Stimulated activated CD8-positive, alpha-beta memory T cell treated with anti-CD3 and anti-CD28 coated beads, Interleukin-12 subunit alpha, Interleukin-12 subunit beta, amount 100 ng/mL, for 24 hours (primary cell): ENCODE data around the gene SLITRK3.
"Not testable (repeated sequence)": the region's sequence is repeated elsewhere in the genome, so short reads cannot be mapped to it uniquely, and the experiment has no call there.

Experiments used
- DNase-seq: peaks from one replicate; pipeline ENCODE4 v3.0.0-alpha.2; 2020; ENCODE audit errors: extremely low read depth

Gene SLITRK3

DNA sequence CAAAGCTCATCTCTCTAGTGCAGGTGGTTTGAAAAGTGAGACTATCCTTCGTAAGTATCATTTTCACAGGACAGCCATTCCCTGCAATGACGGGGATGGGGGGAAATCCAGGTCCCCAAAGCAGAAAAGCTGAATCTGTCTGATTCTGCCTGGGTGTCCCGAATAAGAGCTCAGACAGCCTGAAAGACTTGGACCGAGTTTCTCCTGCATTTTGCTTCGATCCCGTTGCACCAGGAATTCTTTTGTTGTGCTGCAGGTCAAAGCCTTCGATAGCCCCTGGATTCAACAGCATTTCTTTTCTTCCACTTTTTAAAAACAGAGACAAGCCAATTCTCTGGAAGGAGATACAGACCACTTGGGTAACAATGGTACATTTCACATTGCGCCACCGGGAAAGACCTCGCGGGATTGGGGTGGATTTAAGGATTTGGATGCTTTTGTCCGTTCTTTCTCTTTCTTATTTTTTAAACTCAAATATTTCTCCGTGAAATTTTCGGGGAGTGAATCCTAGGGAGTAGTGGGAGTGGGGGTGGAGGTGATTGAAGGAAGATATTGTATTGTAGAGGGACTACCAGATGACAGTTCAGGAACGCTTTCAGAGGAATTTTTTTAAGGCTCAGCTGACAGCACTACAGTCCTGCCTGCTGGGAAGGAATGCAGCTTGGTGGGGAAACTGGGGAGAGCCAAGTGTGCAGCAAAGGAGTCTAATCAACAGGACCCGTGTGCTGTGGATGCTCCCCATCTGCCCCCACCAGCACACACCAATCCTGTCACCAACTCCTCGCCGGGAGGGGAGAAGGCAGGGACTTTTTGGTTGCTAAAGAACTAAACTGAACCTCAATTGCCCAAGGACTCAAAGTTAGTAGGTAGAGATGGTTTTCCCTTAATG is 2.6 kb downstream of the SLITRK3 start:
- DNase-seq, result no peak

DNA sequence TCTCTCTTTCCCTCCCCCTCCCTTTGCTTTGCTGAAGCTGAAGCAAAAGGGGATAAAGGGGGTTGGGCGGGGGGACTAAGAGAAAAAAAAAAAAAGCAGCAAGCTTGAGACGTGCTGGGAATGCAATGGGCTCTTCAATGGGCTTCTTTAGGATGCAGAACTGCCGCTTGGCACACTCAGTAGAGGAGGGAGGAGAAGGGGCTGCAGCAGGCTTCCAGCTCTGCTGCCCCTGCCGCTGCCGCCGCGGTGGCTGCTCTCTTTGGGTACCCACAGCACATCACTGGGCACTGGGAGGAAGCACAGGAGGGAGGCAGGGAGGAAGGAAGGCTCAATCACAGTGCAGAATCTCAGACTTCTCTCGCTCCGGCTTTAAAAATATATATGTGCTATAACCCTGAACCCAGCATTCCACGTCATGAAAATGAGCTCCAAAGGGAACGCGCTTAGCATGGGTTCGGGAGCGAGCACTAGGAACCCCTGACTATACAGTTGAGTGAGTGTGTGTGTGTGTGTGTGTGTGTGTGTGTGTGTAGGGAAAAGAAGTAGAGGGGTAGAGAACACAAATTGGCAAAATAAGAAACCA is 3.5 kb downstream of the SLITRK3 start:
- DNase-seq, result no peak

DNA sequence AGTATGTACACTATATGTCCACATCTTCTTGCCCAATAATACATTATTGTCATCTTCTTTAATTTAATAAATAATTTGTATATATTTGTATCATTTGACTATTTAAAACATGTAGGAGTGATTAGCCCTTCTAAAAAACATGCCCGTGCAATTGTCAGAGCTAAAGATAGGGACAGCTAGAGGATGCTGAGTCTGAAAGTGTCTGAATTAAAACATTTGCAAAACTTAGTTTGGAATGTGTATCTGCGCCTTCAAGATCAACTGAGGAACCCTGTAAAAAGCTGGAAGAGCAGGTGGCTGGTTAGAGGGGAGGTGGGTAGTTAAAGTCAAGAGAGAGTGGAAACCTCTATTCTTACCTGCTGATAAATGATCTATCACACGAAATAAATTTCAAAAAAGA is 4.7 kb downstream of the SLITRK3 start:
- no peak for DNase-seq

DNA sequence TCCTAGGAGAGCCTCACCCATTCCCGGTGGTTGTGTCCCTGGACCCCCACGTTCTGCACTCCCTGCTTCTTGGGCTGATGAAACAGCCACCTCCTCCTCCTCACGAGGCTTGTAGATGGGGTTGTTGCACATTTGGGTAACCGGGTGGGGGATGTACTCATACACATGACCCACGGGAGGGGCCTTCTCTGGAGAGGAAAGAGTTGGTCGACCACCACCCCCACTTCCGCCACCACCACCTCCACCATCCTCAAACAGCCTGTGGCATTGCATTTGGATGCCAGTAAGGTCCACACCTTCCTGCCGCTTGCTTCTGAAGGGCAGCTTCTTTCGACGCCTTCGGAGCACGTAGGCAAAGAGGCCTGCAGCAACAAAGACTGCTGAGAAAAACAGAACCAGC is 7.7 kb downstream of the SLITRK3 start:
- DNase-seq, result no peak

DNA sequence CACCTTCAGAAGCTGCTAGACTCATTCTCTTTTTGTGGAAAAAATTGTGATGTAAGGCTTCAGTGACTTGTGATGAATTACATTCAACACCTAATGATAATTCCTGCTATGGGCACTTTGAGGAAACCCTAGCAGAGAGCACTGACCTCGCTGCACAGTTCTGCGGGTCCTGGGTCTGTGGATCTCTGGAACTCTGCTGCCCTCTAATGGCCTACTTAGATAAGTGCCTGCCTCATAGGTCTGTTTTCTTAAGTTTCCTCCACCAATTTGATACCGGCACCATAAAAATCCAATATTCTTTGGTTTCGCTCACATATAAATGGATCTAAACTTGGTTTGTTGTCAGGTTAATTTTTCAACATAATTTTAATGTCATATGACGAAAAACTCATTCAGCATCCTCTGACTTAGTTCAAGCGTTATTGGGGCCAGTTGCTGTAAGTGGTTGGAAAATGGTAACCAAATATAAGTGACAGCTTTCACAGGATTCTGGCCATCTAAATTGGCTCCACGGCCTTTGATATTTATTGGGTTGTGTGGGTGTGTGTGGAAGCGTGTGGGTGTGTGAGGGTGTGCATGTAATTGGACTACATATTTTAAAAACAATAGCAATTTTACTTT is 10.4 kb downstream of the SLITRK3 start:
- no peak for DNase-seq

DNA sequence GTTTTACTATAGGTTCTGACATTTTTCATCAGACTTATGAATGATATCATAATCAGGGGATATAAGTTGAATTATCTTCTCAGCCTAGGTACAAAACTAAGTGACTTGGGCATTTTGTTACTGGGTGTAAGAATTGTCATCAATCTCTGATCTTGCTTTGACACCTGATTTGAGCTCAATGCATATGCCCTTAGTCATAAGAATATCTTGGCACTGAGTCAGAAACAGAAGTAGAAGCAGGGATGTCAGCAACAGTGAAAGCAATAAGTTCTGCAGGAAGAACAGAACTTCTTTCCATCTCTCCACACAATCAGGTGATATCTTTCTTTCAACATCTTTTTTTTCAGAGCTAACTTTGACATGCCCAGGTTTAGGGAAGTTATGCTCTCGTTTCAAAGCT is 14.6 kb downstream of the SLITRK3 start:
- DNase-seq, result no peak

DNA sequence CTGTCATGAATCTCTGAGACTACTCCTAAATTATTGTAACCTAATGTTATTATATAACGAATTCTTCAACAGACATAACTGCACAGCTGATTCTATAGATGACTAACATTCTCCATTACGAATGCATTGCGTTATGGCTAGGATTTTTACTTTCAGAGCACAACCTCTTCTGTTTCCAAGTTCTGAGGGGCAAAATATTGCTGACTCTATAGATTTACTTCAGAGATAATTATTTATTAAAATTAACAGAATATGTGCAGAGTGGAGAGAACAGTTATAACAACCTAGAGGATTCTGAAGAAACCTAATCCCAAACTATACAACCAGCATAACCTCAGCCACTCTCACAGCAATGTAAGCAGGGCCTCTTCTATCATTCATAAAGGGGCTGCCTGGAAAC is 25.9 kb downstream of the SLITRK3 start:
- DNase-seq, result no peak

DNA sequence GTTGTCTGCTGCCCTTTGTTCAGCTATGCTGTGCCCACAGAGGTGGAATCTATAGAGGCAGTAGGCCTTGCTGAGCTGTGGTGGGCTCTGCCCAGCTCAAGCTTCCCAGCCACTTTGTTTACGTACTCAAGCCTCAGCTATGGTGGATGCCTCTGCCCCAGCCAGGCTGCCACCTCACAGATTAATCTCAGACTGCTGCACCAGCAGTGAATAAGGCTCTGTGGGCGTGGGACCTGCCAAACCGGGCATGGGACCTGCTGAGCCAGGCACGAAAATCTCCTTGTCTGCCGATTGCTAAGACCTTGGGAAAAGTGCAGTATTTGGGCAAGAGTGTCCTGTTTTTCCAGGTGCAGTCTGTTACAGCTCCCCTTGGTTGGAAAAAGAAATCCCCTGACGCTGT is 26.8 kb downstream of the SLITRK3 start:
- DNase-seq, result no peak

DNA sequence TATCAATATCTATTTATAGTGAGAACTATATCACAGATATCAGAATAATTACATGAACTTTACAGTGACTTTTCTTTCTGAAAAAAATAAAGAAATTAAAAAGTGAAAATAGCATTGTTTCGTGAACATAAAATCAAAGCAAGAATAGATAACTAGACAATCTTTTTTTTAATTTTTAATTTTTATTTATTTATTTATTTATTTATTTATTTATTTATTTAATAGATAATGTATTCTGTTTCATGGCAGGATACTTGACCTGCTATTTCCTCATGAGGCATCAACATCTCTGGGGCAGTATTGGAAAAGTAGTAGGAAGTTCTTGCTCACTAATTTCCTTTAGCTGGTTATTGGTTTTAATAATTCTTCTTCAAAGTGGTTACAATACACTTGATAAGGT is 33.3 kb downstream of the SLITRK3 start:
- DNase-seq, result no peak

DNA sequence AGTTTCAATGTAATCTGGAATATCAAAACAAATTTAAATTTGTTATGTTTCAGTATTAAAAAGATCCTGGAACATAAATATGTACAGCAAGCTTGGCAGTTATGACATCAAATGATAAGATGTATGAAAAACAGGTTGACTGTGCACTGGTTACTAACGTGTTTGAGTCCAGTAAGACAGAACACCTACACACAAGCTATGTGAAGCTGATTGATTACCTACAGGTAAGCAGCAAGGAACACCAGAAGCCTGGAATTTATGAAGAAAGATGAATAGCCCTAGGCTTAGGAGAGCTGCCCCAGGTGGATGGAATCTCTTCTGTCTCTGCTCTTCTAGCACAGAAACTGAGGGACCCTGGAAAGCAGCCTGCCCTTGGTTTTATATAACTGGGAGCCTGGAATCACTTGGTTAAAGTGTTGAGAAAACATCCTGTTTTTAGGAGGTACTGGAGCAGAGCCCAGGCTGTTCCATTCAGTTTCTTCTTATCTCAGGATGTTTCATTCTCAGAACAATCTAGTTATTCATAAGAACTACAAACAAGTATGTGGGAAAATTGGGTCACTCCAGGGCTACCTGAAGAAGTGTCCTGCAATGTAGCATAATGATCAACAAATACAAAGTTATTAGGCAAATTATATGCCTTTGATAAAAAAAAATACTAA is 36.3 kb downstream of the SLITRK3 start:
- no peak for DNase-seq

DNA sequence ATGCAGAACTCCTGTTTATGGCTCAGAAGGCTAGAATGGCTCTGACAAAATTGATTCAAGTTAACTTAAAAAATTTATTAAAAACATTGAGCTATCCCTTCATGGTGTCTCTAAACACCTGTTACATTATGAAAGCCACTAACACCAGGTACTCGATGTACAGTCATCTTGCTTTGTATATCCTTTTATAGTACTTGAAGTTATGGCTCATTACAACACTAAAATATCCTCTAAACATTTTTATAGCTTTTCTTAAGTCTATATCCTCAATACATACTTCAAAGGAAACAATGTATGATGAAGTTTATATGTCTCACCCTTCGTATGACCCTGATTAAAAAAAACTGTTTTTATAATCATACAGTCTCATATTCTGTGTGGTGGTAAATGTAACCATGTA is 38.2 kb downstream of the SLITRK3 start:
- no peak for DNase-seq

DNA sequence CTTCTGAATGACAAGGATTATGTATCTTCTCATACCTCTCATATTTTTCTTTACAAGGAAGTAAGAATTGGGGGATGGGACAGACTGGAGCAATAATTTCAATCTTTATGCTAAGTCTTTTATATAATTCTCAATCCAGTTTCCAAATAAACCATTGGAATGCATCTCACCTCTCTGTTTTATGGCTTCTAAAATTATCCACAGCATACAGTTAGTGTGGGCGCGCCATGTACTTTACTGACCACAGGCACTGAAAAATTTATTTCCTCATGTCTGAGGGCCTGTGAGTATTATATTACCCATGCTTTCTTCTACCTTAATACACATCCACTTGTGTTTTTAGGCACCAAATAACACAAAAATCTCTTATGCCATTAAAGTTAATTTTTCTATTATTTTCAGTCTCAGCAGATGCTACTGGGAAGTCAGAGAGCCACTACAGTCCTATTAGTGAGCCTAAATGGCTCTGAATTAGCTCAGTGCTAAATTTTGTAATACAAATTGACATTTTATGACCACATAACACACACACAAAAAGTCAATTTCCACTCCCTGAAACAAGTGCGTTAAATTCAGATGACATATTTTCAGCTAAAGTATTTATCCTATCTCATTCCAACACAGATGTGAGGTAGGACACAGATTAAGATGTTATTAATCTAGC is 39.3 kb downstream of the SLITRK3 start:
- no peak for DNase-seq

DNA sequence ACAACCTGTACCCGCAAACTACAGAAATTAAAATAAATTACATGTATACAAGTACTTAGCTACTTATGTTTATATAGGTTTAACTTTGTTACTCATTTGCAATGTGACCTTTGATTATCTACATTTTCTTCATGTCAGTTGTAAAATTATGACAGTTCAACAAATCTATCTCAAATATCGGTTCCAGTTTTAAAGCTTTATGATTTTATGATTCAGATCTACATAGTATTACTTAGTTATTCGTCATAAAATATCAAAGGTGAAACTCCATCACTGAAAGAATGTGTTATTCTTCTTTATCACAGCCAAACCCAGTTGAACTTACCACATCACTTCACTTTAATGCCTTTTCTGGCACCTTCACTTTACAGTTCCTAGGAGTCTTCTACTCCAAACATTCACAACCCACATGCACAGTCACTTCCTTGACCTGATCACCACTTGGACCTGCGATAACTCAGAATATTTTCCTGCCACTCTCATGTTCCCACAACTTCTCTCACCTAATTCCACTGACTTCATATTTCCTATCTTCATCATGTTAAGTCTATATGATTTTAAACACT is 47.2 kb downstream of the SLITRK3 start:
- no peak for DNase-seq

DNA sequence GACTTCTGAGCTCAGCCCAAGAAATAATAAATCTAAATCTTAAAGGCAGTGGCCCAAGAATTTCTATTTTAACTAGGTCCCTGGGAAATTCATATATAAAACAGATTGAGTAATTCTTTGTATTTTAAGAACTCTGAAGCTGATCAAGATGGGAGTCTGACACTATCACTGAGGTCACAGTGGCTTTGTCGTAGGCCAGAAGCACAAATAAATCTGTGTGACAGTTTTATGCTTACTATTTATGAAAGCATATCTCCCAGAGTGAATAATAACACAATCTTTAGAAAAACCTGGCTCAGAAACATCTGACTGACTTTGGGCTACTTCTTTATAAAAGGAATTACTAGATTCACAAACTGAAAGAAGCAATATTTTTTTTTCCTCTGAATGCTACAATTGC is 51.9 kb downstream of the SLITRK3 start:
- no peak for DNase-seq

DNA sequence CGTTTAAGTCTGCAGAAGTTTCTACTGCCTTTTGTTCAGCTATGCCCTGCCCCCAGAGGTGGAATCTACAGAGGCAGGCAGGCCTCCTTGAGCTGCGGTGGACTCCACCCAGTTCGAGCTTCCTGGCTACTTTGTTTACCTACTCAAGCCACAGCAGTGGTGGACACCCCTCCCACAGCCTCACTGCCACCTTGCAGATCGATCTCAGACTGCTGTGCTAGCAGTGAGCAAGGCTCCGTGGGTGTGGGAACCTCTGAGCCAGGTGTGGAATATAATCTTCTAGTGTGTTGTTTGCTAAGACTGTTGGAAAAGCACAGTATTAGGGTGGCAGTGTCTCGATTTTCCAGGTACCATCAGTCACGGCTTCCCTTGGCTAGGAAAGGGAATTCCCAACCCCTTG is 56.3 kb downstream of the SLITRK3 start:
- not testable (repeated sequence) for DNase-seq
